Measurements from ENCODE around the gene C1orf35.

C1orf35 gene

DNA sequence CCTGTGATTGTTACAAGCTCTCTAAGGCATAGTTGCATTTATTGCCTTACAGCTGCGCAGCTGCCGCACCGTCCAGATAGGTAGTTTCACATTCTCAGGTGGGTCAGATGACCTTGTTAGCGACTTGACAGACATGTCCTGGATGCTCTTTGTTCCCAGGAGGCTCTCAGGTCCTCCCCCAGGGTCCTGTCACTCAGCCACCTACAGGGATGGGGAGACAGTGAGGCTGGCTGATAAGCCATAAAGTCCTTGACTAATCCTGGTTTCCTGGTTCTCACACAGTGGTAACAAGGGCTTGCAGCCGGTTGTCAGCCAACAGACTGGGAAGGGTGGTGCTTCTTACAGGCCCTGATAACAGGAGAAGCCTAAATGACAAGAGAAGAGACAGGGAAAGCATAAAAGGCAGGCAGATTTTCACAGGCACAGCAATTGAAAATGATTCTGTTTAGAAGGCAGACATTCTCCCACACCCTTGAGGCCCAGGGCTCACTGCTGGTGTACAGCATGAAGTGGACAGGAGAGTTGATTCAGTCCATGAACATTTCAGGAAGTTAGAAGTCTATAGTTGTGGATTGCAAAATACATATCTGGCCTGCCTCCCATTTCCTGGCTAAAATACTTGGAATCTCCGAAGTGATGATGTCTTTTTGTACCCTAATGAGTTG, 17.7 kb downstream of the C1orf35 start:
- H3K4me3 ChIP-seq (ENCODE audit: low read depth, low read length): peak overlapping the region; percentile 96
- peak; percentile 43 for DNase-seq (ENCODE audit: low read depth)
- TF ChIP-seq POLR2A (IDR thresholded peaks at IDR 0.05; ENCODE audit: extremely low read depth, insufficient read length) (no peak), MYC (IDR thresholded peaks at IDR 0.05; ENCODE audit: low read depth, low read length) (no peak), MAX (IDR thresholded peaks at IDR 0.05; ENCODE audit: low read depth, low read length) (no peak)
- TF ChIP-seq, protein P1, sequence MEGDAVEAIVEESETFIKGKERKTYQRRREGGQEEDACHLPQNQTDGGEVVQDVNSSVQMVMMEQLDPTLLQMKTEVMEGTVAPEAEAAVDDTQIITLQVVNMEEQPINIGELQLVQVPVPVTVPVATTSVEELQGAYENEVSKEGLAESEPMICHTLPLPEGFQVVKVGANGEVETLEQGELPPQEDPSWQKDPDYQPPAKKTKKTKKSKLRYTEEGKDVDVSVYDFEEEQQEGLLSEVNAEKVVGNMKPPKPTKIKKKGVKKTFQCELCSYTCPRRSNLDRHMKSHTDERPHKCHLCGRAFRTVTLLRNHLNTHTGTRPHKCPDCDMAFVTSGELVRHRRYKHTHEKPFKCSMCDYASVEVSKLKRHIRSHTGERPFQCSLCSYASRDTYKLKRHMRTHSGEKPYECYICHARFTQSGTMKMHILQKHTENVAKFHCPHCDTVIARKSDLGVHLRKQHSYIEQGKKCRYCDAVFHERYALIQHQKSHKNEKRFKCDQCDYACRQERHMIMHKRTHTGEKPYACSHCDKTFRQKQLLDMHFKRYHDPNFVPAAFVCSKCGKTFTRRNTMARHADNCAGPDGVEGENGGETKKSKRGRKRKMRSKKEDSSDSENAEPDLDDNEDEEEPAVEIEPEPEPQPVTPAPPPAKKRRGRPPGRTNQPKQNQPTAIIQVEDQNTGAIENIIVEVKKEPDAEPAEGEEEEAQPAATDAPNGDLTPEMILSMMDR (IDR thresholded peaks at IDR 0.05; ENCODE audit: low read depth, low read length): no peak

DNA sequence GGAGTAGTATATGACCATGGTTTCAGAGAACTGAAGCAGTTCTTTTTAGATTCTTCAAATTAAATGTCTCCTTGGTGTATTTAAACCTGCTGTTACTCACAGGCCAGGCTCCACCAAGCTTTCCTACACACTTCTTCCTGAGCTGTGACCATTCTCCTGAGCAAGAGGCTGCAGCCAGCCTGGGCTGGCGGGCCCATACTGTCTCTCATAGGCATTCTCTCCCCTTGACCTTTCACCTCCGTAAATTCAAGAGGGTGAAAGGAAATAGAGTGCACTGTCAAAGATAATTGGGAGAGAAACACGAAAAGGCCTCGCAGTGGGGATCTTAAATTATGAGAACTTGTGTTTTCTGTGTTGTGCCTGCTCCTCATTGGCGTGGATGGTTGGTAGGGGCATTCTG, 18.3 kb downstream of the C1orf35 start:
- peak; percentile 18; the same call in 1 of the 2 replicates for TF ChIP-seq MYC (IDR thresholded peaks at IDR 0.05; ENCODE audit: low read depth, low read length)
- TF ChIP-seq, protein P1 (IDR thresholded peaks at IDR 0.05; ENCODE audit: low read depth, low read length): no peak
- H3K4me3 ChIP-seq (ENCODE audit: low read depth, low read length): peak overlapping the region; percentile 96
- no peak for DNase-seq (ENCODE audit: low read depth)

GRCh38 chr1:228084325-228084724, 18.8 kb downstream of the C1orf35 start:
- H3K4me3 ChIP-seq (ENCODE audit: low read depth, low read length): peak overlapping the region; percentile 96
- TF ChIP-seq MAX (IDR thresholded peaks at IDR 0.05; ENCODE audit: low read depth, low read length): no peak
- TF ChIP-seq, protein P1 (IDR thresholded peaks at IDR 0.05; ENCODE audit: low read depth, low read length): no peak
- no peak for TF ChIP-seq MYC (IDR thresholded peaks at IDR 0.05; ENCODE audit: low read depth, low read length)
- no peak for TF ChIP-seq POLR2A (IDR thresholded peaks at IDR 0.05; ENCODE audit: extremely low read depth, insufficient read length)
- DNase-seq (ENCODE audit: low read depth): peak; percentile 80

- H3K4me3 ChIP-seq (ENCODE audit: low read depth, low read length): peak overlapping the region; percentile 96
- peak; percentile 50 for DNase-seq (ENCODE audit: low read depth)
- TF ChIP-seq MAX (IDR thresholded peaks at IDR 0.05; ENCODE audit: low read depth, low read length) (peak; percentile 84), MYC (IDR thresholded peaks at IDR 0.05; ENCODE audit: low read depth, low read length) (peak; percentile 54; the same call in 1 of the 2 replicates), POLR2A (IDR thresholded peaks at IDR 0.05; ENCODE audit: extremely low read depth, insufficient read length) (no peak)
- TF ChIP-seq, protein P1 (IDR thresholded peaks at IDR 0.05; ENCODE audit: low read depth, low read length): no peak
Measured at GRCh38 chr1:228083871-228084278, 19.2 kb downstream of the C1orf35 start.

DNA sequence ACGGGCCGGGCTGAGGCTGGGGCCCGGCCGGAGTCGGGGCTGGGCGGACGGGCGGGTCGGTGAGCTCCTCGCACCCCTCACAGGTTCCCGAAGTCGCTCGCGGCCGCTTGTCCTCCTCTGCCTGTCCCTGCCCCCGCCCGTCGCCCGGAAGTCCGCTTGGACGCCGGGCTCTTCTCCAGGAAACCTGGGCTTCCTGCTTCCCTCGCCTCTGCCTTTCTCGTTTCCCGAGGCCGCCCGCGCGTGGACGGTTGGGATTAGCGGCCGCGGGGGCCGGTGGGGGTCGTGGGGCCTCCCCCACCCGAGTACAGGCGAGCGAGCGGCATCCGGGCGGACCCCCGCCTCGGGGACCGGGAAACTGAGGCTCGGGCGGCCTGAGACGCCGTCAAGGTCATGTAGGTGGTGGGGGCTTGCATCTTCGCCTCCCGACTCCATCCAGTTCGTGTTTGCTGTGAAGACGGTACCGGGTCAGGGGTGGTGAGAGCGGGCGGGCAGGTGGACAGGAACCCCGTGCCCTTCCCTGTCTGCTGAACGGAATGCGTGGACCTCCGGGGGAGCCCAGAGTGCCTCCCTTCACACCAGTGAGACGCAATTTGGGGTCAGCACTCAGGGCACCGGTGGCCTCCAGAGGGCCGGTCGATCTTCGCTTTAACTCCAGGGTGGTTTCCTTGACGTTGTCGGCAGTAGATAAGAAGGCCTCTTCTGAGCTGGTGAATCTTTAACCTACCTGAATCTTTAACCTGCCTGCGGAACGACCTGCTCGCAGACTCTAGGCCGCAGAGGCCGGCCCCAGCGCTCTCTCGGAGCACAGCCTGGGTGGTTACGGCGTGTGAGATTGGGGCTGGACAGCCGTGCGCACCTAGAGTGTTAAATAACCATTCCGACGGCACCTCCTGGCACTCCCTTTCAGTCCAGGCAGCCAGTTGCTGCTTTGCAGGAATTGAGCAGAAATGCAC, 19.9 kb downstream of the C1orf35 start:
- peak overlapping the region; percentile 96 for H3K4me3 ChIP-seq (ENCODE audit: low read depth, low read length)
- DNase-seq (ENCODE audit: low read depth): peak; percentile 56
- TF ChIP-seq MYC (IDR thresholded peaks at IDR 0.05; ENCODE audit: low read depth, low read length) (no peak), MAX (IDR thresholded peaks at IDR 0.05; ENCODE audit: low read depth, low read length) (peak; percentile 13; the same call in 1 of the 2 replicates)

All from NB4 (cell line).